ENCODE data around the gene TRIM75. TPM values are rescaled to one million over a fixed set of nuclear protein-coding genes. Genes with fewer than 3 reads are reported as not detected.
"Not testable (repeated sequence)": the region's sequence is repeated elsewhere in the genome, so short reads cannot be mapped to it uniquely, and the experiment has no call there.

TRIM75 gene
- total RNA-seq, 4 donors from 2014 or later: not detected

DNA sequence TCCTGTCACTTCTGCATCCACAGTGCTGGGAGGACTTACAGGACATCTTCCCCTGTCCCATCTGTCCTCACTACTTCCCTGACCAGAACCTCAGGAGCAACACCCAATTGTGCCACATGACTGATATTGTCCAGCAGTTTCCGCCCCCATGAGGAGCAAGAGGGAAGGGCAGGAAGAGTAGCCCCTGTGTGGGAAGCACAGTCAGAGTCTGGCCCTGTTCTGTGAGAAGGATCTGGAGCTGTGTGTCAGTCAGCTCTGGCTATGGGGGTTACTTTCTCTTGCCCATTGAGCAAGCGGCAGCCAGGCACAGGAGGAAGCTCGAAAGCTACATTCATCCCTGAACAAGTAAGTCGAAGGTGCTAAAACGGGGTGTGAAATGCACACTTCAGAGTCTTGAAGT, 36.7 kb upstream of the TRIM75 start:
- Histone ChIP-seq H3K27ac (no peak overlapping the region), H3K4me3 (no peak overlapping the region), H3K27me3 (no peaks in the 10 kb centered on the region), H3K4me1 (no peaks in the 10 kb centered on the region), H3K9me3 (no peaks in the 10 kb centered on the region), H3K36me3 (no peaks in the 10 kb centered on the region)
- TF ChIP-seq POLR2A (IDR thresholded peaks at IDR 0.05): no peak
- TF ChIP-seq, protein P1, sequence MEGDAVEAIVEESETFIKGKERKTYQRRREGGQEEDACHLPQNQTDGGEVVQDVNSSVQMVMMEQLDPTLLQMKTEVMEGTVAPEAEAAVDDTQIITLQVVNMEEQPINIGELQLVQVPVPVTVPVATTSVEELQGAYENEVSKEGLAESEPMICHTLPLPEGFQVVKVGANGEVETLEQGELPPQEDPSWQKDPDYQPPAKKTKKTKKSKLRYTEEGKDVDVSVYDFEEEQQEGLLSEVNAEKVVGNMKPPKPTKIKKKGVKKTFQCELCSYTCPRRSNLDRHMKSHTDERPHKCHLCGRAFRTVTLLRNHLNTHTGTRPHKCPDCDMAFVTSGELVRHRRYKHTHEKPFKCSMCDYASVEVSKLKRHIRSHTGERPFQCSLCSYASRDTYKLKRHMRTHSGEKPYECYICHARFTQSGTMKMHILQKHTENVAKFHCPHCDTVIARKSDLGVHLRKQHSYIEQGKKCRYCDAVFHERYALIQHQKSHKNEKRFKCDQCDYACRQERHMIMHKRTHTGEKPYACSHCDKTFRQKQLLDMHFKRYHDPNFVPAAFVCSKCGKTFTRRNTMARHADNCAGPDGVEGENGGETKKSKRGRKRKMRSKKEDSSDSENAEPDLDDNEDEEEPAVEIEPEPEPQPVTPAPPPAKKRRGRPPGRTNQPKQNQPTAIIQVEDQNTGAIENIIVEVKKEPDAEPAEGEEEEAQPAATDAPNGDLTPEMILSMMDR (IDR thresholded peaks at IDR 0.05): no peak
- intact Hi-C loops (cut with DNase I): no loop called here
- no peak for DNase-seq
- 36 to 51% methylated on average over 3 to 4 of the region's 5 CpGs for WGBS, 2 donors

- H3K4me1 ChIP-seq; DNase-seq; H3K9me3 ChIP-seq; H3K27me3 ChIP-seq; H3K27ac ChIP-seq; H3K36me3 ChIP-seq; intact Hi-C loops (cut with DNase I); H3K4me3 ChIP-seq: not testable (repeated sequence)
- WGBS, 2 donors: no CpG with 5 or more reads among the region's 30 CpGs
Measured at GRCh38 chr4:165019995-165020394, 33.7 kb upstream of the TRIM75 start.

- 93 to 96% methylated on average over 7 to 8 of the region's 8 CpGs for WGBS, 2 donors
- H3K9me3 ChIP-seq; H3K27ac ChIP-seq; intact Hi-C loops (cut with DNase I); DNase-seq; H3K4me3 ChIP-seq; H3K36me3 ChIP-seq; H3K27me3 ChIP-seq; H3K4me1 ChIP-seq: not testable (repeated sequence)
Measured at GRCh38 chr4:165025782-165026181, 27.9 kb upstream of the TRIM75 start.

DNA sequence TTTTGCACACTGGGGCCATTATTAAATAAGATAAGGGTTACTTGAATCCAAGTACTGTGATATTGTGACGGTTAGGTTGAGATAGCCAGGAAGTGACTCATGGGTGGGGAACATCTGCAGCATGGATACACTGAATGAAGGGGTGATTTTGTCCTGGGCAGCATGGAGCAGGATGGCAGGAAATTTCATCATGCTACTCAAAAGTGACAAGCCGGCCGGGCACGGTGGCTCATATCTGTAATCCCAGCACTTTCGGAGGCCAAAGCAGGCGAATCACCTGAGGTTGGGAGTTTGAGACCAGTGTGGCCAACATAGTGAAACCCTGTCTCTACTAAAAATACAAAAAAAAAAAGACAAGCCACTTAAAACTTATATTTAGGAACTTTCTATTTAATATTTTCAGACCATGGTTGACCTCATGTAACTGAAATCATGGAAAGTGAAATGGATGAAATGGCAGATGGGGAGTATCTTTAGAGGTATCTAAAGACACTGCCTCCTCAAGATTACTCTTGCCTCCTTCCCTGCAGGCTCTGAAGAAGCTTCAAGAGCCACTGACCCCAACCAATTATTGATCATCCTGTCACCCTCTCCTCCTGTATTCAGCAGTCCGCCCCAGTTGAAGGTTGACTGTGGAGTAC, 25.8 kb upstream of the TRIM75 start:
- no peak for DNase-seq
- intact Hi-C loops (cut with DNase I): no loop called here
- Histone ChIP-seq H3K27me3 (no peaks in the 10 kb centered on the region), H3K4me3 (no peak overlapping the region), H3K9me3 (peaks cover 0 to 8% (median 0%) of the 10 kb centered on the region in 3 donors), H3K27ac (no peak overlapping the region), H3K36me3 (no peaks in the 10 kb centered on the region), H3K4me1 (no peaks in the 10 kb centered on the region)
- TF ChIP-seq, protein P1 (IDR thresholded peaks at IDR 0.05): no peak
- no peak for TF ChIP-seq POLR2A (IDR thresholded peaks at IDR 0.05)
- 78 to 88% methylated on average over 7 of the region's 7 CpGs for WGBS, 2 donors

DNA sequence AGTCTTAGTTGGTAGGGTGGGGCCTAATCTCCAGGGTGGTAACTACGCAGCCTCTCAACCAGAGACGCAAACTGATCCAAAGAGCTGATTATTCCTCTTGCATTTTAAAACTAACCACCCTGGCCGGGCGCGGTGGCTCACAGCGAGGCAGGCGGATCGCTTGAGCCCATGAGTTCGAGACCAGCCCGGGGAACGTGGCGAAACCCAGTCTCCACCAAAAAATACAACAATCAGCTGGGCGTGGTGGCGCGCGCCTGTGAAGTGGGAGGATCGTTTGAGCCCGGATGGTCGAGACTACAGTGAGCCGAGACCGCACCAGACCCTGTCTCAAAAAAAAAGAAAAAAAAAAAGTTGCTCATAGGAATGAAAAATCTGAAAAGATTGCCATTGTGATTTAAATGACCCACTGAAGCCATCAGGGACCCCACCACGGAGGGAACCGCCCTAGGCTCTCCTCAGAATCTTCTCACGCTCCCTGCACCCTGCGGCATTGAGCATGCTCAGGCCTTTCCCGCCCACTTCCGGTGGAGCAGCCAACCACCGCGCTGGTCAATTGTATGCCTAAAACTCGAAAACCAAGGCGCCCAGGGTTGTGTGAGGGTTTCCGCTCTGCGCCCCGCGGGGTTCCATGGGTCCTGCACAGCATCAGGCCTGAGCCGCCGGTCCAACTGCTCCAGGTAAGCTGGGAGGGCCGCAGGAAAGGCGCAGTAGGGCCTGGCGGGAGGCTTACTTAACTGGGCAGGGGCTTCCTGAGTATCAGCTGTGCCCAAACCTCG, 22.0 kb upstream of the TRIM75 start, which contains the start of gene TRIM60:
Gene TRIM60, plus strand, starts transcription at position 564 of the 776 bp plus-strand sequence. CDS start 8,074 bp downstream, outside the sequence.
- Histone ChIP-seq H3K9me3 (peaks cover 0 to 8% (median 0%) of the 10 kb centered on the region in 3 donors), H3K4me1 (no peaks in the 10 kb centered on the region), H3K4me3 (no peak within 1 kb of the TSS), H3K36me3 (no peaks in the 10 kb centered on the region), H3K27me3 (no peaks in the 10 kb centered on the region), H3K27ac (no peak within 1 kb of the TSS)
- 90 to 92% methylated on average over 28 to 34 of the region's 41 CpGs for WGBS, 2 donors
- DNase-seq: no peak
- TF ChIP-seq, protein P1 (IDR thresholded peaks at IDR 0.05): no peak
- no peak for TF ChIP-seq POLR2A (IDR thresholded peaks at IDR 0.05)
- intact Hi-C loops (cut with DNase I): no loop called here

- intact Hi-C loops (cut with DNase I): no loop called here
- TF ChIP-seq, protein P1 (IDR thresholded peaks at IDR 0.05): no peak
- TF ChIP-seq POLR2A (IDR thresholded peaks at IDR 0.05): no peak
- Histone ChIP-seq H3K4me1 (no peaks in the 10 kb centered on the region), H3K9me3 (no peaks in the 10 kb centered on the region), H3K4me3 (no peak overlapping the region), H3K27me3 (no peaks in the 10 kb centered on the region), H3K36me3 (no peaks in the 10 kb centered on the region), H3K27ac (no peak overlapping the region)
- 61 to 85% methylated on average over 5 of the region's 5 CpGs for WGBS, 2 donors
- DNase-seq: no peak
Measured at GRCh38 chr4:165048170-165048569, 5.5 kb upstream of the TRIM75 start.

Measured in esophagus squamous epithelium (tissue), 5 donors.